ENCODE measurements around the gene TRANK1.

Gene TRANK1

DNA sequence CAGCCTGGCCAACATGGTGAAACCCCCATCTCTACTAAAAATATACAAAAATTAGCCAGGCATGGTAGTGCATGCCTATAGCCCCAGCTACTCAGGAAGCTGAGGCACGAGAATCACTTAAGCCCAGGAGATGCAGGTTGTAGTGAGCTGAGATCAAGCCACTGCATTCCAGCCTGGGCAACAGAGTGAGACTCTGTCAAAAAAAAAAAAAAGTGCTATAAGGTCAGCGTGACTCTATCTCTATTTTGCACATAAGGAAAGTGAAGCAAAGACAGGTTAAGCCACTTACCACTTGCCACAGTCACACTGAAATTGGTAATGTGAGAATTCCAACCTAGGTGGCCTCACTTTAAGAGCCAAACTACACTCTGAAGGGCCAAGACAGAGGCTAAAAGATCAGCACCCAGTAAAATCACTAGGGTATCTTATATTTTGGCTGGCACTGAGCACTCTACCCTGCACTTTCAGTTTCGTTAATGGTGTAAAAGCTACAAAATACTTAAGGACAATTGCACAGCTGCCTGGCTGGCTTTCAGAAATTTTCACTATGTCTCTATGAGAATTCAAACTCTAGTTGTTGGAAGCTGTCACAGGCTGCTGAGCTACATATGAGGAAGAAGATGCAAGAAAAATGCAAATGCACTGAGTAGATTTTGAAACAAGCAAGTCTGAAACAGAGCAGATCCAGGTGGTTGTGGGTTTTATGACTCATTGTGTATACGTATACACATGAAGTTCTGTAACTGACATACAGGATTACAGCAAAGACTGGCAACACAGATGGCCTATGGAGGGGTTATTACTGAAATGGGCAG is 32.7 kb downstream of the TRANK1 start:
- no peak overlapping the region for H3K4me3 ChIP-seq (ENCODE audit: low read depth, low read length)
- ChIA-PET CTCF (no interaction called here), POLR2A (no interaction called here)
- no peak for DNase-seq (ENCODE audit: low read depth, low spot score)
- TF ChIP-seq CTCF (IDR thresholded peaks at IDR 0.05; ENCODE audit: insufficient read depth, low read length, missing control alignments), result no peak

GRCh38 chr3:36909666-36910065 is 35.2 kb downstream of the TRANK1 start:
- no peak overlapping the region for H3K4me3 ChIP-seq (ENCODE audit: low read depth, low read length)
- ChIA-PET POLR2A (no interaction called here), CTCF (interaction anchor here (1.4 kb wide), 1 partner anchor 48 kb away, joined by 3 read pairs; no protein-coding TSS in a partner anchor)
- no peak for DNase-seq (ENCODE audit: low read depth, low spot score)
- no peak for TF ChIP-seq CTCF (IDR thresholded peaks at IDR 0.05; ENCODE audit: insufficient read depth, low read length, missing control alignments)

GRCh38 chr3:36909181-36909580 is 35.7 kb downstream of the TRANK1 start:
- TF ChIP-seq CTCF (IDR thresholded peaks at IDR 0.05; ENCODE audit: insufficient read depth, low read length, missing control alignments), result no peak
- DNase-seq (ENCODE audit: low read depth, low spot score), result no peak
- ChIA-PET CTCF (interaction anchor here (1.4 kb wide), 1 partner anchor 48 kb away, joined by 3 read pairs; no protein-coding TSS in a partner anchor), POLR2A (no interaction called here)
- H3K4me3 ChIP-seq (ENCODE audit: low read depth, low read length), result no peak overlapping the region

- no peak for TF ChIP-seq CTCF (IDR thresholded peaks at IDR 0.05; ENCODE audit: insufficient read depth, low read length, missing control alignments)
- no peak for DNase-seq (ENCODE audit: low read depth, low spot score)
- peak overlapping the region; percentile 23; the same call in 1 of the 2 replicates for H3K4me3 ChIP-seq (ENCODE audit: low read depth, low read length)
- ChIA-PET POLR2A (no interaction called here), CTCF (interaction anchor here (5.0 kb wide), 1 partner anchor 50 kb away, joined by 41 read pairs; no protein-coding TSS in a partner anchor)
Observed at GRCh38 chr3:36908647-36909180, 36.1 kb downstream of the TRANK1 start.

- no peak for TF ChIP-seq CTCF (IDR thresholded peaks at IDR 0.05; ENCODE audit: insufficient read depth, low read length, missing control alignments)
- no peak for DNase-seq (ENCODE audit: low read depth, low spot score)
- peak overlapping the region; percentile 23 for H3K4me3 ChIP-seq (ENCODE audit: low read depth, low read length)
- ChIA-PET CTCF (interaction anchor here (1.0 to 5.0 kb wide), 2 partner anchors 8 to 50 kb away, joined by 3 to 41 read pairs; no protein-coding TSS in a partner anchor), POLR2A (no interaction called here)
Observed at GRCh38 chr3:36907911-36908646, 36.8 kb downstream of the TRANK1 start.

Measured in AG04449 (cell line).